ENCODE measurements around the gene FAM171A2.
A peak's percentile ranks its signal among the peaks of the same experiment; 100 is the strongest.
"Not testable (repeated sequence)": the region's sequence is repeated elsewhere in the genome, so short reads cannot be mapped to it uniquely, and the experiment has no call there.

FAM171A2 gene

DNA sequence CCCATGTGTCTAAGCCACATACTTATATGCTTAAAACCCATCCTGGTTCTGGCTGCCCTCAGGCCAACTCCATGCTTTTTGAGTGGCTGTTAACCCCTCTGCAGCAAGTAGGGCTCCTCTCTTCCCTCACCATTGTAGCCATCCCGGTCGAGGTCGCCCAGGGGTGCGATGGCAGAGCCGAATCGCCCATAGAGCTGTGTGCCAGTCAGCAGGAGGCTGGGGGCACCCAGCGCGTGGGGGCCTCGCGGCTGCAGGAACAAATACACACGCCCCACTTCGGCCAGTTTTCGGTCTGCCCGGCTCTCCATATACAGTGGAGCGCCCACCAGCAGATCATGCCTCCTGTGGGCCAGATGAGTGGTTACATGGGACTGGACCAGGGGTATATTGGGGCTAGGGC is 19.7 kb upstream of the FAM171A2 start:
- no peak for DNase-seq

DNA sequence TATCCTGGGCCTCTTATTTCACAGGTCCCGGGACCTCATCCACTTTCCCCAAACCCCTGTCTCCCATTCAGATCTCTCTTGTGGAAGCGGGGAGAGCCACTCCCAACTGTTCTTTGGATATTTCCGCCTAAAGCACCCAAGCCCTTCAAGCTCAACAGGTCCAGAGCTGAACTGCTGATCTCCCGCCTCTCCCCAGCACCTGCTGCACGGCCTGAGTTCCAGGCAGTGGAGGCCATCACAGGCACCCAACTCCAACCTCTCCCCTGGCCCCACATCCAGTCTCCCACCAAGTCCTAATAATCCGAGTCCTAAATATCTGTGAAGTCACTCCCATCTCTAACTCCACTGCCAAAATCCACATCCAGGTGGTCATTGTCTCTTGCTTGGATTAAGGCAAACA is 19.3 kb upstream of the FAM171A2 start:
- DNase-seq, result no peak

DNA sequence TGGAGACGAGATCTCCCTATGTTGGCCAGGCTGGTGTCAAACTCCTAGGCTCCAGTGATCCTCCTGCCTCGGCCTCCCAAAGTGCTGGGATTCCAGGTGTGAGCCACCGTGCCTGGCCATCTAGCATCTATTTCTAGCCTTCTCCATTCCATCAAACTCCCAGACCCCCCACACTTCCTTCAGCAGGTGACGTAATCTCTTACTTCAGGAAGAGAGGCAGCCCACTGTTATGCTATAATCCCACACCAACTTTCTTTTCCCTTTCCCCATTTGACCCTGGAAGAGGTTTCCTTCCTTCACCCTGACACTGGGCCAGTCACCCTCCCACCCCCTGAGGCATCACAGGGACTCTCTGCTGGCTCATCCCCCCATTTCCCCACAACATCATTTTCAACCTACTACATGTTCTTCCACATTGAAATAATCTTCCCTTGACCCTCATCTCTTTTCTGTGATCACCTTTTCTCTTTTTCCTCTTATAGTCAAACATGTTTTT is 18.2 kb upstream of the FAM171A2 start:
- DNase-seq, result no peak

DNA sequence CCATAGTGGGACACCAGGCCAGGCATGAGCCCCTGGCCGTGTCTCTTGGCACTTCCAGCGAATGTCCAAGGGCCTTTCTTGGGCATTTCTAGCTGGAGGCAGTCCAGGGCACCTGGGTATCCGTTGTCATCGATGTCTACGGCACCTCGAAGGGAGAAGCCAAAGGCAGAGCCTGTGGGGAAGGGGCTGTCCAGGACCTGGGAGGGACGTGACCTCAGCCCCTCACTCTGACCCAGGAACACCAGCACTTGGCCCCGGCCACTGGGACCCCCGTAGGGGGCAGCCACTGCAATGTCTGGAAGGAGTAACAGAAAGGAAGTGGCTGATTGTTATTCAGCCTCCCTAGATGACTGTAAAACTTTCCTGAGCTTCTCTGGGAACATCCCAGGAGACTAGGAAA is 17.1 kb upstream of the FAM171A2 start:
- no peak for DNase-seq

DNA sequence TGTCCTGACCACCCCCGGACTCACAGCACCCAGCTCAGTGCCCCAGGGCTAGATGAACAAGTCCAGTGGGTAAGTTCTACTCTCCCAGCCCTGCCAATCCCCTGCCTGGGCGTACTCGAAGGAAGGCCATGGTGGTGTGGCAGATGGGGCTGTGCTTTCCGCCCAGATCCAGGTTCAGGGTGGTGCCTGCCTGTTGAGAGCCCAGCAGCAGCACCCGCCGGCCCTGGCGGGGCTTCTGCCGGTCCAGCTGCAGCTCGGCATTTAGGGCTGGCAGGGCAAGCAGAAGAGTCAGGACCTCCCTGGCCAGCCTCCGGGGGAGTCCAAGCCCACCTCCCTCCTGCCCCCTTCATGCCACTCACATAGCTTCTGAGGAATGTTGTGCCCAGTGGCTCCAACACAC is 16.2 kb upstream of the FAM171A2 start:
- DNase-seq, result no peak

DNA sequence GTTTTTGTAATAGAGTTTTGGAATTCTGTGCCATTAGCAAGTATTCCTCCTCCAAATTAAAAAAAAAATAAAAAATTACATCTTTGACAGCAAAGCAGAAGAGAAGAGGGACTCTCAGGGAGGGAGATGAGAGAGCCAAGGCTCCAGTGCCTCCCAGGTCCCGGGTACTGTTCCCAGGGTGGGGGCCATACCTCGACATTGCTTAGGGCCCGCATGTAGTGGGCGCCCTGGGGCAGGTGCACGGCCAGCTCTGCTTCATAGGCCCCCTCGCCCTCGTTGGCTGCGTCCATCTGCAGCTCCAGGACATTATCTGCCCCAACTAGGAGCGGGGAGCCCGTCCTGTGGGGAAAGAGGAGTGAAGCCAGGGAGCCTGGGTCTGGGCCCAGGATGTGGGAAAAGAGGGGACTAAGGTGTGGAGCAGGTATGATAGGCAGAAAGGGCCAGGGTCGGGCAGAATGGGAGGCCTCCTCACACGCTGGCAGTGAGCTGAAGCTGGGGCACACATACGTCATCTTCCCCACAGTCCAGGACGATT is 14.6 kb upstream of the FAM171A2 start:
- DNase-seq, result no peak

DNA sequence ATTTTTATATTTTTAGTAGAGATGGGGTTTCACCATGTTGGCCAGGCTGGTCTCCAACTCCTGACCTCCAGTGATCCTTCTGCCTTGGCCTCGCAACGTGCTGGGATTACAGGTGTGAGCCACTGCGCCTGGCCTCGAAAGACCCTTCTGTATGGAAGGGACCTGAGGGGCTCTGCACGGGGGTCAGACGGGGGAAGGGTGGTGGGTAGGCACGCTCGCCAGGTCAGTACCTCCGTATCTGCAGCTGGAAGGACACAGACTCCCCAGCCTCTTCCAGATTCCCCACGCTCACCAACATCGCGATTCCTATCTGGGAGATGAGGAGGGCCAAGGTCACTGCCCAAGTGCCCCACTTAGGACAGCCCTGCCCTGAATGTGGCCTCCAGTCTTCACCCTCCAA is 13.1 kb upstream of the FAM171A2 start:
- no peak for DNase-seq

DNA sequence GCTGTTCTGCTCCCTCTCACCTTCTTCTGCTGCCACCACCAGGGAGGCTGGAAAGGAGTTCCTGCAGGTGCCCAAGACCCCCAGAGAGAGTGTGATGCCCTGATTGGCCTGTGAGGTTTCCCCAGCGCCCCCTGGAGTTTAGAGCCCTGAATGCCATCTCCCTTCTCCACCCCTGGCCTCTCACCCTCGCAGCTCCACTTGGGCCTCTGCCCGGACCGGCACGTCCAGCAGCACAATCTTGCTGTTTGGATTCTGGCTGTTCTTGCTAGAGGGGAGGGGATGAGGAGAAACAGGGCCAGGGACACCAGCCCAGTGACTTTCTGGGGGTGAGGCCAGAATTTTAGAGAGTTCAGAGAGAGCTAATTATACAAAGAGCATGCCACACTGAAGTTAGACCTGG is 12.5 kb upstream of the FAM171A2 start:
- DNase-seq, result no peak

DNA sequence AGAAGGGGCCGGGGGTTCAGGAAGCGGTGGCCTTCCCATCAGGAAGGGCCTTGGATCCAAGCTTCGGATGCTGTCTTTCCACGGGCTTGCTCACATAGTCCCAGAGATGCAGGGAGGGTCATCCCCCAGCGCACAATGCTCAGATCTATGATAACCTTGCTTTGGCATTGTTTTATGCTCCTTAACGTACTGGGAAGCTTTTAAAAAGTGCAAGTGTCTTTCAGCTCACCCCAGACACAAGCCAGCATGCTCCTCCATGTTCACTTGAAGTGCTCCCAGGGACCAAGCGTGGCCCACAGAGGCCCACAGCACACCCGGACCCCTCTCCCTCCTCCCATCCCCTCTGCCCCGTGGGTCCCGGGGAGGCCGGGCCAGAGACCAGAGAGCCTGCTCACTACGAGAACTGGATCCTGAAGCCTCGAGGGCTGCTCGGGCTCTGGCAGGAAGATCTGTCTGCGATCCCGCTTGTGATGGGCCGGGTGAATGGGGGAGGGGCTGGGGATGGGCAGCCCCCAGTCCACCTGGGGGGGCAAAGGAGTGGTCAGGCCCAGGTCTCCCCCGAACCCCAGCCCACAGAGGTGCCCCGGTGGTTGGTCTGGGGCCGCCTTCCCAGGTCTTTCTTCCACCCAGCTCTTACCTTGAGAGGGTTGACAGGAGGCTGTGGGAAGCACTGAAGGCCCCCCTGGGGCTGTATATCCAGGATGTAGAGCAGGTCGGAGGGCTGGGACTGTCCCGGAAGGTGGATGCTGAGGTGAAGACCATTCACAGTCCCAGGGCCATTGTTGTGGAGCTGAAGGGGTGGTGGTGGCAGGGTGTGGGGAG is 11.8 kb upstream of the FAM171A2 start:
- DNase-seq, result no peak

DNA sequence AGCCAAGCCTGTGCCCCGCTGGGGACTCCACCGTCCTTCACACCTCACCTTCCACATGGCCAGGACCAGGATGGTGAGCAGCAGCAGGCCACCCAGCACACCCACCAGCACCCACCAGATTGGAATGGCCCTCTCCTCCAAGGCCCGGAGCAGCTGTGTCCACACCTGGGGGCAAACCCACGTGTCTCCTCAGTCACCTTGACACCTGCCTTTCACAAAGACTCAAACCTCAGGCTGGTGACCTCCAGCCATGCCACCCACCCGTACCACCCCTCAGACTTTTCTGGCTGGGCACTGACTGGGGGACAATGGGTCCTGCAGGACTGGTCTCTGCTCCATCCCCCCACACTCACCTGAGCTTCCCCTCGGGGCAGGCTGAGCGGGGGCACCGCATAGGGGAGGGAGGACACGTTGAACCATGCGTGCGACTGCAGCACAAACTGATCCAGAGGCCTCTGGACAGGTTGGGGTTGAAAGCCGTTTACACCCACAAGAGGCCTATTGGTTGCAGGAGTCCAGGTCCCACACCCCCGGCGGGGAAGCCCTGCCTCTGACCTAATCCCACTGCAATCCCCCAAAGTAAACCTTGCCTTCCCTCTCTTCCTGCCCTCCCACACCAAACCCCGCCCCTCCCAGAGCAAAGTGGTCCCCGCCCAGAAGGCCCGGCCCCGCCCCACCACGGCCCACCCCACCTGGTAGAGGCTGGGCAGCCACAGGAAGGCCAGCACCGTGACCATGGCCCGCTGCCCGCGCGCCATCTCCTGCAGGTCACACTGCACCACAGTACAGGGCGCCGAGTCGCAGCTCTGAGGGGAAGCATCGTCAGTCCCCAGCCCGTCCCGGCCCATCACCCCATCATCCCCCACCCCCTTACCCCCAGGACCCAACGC is 10.9 kb upstream of the FAM171A2 start:
- DNase-seq, result no peak

DNA sequence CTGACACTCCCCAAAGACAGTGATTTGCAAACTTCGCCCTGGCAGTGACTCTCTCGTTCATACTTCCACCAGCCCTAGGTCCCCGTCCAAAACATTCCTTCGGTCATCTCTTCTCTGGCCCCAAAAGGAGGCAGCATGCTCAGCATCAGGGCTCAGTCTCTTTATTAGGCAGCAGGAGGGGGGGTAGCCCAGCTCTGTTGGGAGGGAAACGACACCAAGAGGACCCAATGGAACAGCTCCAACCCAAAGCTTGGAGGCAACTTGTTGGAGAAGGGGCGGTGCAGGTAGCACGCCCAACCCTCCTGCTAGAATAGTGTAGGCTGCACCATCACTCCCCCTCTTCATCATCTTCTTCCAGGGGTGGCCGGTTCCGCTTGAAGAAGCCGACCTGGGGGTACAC is 8.4 kb upstream of the FAM171A2 start:
- no peak for DNase-seq

DNA sequence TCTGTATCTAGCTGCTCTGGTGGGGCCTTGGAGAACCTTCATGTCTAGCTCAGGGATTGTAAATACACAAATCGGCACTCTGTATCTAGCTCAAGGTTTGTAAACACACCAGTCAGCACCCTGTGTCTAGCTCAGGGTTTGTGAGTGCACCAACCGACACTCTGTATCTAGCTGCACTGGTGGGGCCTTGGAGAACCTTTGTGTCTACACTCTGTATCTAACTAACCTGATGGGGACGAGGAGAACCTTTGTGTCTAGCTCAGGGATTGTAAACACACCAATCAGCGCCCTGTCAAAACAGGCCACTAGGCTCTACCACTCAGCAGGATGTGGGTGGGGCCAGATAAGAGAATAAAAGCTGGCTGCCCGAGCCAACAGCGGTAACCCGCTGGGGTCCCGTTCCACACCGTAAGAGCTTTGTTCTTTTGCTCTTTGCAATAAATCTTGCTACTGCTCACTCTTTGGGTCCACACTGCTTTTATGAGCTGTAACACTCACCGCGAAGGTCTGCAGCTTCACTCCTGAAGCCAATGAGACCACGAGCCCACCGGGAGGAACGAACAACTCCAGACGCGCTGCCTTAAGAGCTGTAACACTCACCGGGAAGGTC is 5.9 kb upstream of the FAM171A2 start:
- DNase-seq, result not testable (repeated sequence)

DNA sequence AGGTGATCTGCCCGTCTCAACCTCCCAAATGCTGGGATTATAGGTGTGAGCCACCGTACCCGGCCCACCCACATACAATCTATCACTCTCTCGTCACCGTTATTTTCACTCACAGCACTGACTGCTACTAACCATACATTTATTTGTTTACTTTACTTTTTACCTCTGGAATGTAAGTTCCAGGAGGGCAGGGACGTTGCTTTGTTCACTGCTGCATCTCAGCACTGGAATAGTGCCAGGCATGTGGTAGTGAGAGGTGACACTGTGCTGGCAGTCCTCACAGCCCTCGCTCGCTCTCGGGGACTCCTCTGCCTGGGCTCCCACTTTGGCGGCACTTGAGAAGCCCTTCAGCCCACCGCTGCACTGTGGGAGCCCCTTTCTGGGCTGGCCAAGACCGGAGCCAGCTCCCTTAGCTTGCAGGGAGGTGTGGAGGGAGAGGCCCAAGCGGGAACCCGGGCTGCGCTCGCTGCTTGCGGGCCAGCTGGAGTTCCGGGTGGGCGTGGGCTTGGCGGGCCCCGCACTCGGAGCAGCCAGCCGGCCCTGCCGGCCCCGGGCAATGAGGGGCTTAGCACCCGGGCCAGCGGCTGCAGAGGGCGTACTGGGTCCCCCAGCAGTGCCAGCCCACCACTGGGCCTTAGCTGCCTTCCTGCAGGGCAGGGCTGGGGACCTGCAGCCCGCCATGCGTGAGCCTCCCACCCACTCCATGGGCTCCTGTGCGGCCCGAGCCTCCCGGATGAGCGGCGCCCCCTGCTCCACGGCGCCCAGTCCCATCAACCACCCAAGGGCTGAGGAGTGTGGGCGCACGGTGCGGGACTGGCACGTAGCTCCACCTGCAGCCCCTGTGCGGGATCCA is 5.0 kb upstream of the FAM171A2 start:
- DNase-seq, result not testable (repeated sequence)

DNA sequence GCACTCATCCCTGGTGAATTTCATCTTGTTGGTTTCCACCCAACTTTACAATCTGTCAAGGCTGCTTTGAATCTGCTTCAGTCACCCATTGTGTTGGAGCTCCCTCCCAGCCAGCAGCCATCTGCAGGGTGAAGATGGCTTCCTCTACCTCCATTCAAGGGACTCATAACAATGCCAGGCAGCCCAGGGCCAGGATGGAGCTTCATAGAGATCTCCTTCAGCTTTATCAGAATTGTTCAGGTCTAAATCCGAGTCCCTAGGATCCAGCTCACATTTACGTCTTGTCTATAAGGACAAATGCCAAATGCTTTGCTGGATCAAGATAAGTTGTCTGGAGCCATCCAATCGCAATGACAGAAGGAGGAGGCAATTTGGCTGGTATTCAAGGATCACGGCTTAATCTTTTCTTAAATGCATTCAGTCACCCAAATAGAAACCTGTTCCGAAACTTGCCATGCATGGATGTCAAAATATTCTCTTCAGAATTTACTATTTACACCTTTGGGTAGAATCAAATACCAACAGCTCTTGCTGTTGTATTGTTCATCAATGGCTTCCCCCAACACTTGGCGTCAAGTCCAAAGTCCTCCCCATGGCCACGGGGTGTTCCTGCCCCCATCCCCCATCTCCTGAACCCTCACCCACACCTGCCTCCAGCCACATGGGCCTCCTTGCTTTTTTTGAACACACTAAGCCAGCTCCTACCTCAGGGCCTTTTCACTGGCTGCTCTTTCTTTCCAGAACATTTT is 3.8 kb upstream of the FAM171A2 start:
- peak; percentile 12 for DNase-seq

DNA sequence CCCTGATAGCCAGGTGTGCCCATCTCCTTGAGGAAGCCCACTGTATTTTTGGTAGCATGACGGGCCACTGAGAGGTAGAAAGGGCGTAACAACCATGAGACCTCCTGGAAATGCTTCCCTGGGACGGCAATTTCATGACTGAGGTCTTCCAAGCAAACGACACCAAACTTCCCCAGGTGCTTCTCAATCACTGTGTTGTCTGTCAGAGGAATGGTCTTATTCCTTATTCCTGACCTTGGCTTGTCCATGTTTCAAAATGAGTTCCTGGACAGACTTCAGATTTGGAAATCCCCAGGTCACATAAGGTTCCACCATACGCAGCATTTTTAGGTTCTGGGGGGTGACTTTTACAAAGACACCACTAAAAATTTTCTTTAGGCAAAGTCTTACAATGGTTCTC is 1.4 kb upstream of the FAM171A2 start:
- DNase-seq, result not testable (repeated sequence)

DNA sequence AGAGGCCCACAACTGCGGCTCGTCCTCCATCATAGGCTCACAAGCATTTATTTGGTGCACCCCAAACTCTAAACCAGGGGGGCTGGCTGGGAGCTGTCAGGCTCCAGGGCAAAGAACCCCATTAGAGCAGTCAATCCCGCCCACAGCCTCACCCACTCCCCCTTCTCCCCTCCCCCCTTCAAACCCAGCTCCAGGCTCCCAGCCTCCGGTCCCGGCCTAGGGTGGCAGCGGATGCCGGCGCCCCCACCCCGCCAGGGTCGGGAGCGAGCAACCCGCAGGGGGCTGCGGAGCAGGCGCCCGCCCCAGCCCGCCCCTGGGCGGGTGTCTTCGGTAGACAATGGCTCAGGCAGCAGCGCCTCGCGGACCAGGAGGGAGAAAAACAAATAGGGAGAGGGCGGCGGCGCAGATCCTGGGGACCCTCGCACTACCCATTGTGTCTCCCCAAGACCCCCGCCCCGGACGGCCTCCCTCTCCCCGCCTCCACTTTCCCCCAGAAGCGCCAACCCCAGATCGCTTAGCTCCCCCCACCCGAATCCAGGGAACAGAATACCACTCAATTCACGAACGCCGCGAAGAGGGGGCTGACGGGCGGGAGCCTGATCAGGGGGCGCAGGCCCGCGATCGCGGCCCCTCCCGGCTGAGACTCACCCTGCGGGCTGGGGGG is 572 bp downstream of the FAM171A2 start:
- DNase-seq, result peak; percentile 7

DNA sequence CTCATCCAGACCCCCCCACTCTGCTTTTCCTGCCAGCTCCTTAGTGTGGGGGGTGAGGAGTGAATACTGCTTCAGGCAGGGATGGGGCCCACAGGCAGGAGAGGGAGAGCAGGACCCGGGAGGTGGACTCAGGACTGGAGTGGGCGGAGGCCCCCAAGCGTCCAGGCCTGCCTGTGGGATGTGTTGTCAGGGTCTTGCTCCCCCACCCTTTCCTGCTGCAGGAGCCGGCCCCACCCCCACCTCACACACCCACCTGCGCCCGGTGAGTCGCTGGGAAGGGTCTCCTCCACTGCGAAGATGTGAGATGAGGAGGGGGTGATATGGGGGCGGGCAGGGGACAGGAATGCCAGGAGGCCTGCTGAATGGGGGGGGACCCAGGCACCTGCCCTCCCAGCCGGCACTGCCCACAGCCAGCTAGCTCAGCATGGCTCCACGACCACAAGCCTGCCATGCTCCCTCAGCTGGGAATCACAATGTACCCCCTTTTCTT is 1.1 kb downstream of the FAM171A2 start:
- DNase-seq, result no peak

DNA sequence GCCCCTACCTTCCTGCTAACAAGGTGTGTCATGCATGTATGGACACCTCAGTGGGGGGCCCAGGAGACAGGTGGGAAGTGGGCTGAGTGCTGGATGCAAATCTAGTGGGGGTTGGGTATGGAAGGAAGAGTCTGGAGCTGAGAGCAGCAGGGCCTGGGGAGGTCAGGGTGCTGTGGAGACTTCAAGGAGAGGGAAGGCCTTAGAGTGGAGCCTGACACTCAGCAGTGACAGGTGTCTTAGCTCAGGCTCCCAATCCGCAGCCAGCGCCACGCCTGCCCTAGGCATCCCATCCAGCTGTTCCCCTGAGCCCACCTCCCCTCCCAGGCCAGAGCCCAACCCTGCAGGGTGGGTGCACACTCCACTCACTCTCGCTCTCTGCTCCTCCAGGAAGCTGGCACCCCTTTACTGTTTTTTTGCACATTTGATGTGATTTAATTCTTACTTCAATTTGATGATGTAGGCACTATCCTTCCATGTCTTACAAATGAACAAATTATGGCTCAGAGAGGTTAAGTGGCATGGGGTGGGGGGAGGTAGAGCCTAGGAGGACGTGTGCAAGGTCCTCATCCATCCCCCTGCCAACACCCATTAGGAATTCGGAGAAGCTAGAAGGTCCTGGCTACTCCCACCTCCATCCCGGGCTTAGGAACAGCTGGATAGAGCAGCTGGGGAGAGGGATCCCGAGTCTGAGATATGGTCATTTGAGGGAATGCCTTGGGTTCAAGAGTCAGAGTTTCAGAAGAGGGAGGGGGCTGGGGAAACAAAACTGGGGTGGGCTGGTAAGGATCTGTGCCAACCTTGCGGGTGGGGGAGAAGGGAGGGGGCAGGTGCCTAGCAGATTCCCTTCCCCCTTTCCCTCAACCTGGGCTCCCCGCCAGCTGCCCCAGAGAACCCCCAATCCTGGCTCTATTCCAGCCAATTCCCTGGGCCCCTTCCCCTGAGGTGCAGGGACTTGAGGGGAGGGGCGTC is 2.1 kb downstream of the FAM171A2 start:
- DNase-seq, result peak; percentile 27

DNA sequence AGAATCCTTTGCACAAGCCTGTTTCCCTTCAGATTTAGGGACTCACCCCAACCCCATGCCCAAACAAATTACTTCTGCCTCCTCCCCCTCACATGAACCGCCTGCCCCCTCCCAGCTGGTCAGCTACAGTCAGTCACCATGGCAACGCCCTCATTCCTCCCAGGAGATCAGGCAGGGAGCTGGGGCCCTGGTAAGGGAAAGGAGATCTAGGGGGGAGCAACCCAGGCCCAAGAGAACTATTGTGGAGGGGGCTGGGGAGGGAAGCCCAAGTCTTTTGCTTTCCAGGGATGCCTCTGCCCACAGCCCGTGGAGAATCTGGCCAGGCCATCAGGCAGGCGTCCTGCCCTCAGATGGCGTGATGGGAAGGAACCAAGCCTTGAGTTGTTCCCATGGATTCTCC is 2.8 kb downstream of the FAM171A2 start:
- DNase-seq, result no peak

DNA sequence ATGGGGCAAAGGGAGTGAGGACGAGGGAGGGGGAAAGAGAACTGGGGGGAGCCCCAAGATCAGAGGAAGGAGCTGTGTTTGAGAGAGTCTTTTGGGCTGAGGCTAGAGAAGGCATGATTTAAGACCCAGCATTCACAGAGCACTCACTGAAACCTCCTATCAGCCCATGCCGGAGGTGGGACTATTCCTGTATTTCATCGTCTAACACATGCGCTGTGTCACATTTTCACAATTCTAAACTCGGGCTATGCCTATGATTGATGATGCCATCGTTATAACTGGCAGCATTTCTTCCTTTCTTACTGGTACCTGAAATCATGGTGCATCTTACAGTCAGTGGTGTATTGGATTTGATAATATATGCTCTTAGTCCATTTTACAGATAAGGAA is 3.5 kb downstream of the FAM171A2 start:
- DNase-seq, result no peak
